OCI-LY3 (cell line): ENCODE data around the gene DEAF1.

Experiments used
- CTCF ChIP-seq: fragments of 200-600, 300-600 bp; sonication (generic); IDR thresholded peaks from 2 replicates; pipeline ENCODE4 v1.5.1; 2014; ENCODE audit warnings: antibody characterized with exemption, low read length, low read depth
- EZH2phosphoT487 ChIP-seq: fragments of 200-600 bp; shearing (Covaris generic); IDR thresholded peaks from 2 replicates; pipeline ENCODE4 v1.6.1; 2018; ENCODE audit warnings: antibody characterized with exemption, mixed run types, low read depth

GRCh38 chr11:624705-625635, 70.1 kb downstream of the DEAF1 start, which contains the start of gene CDHR5:
- TF ChIP-seq CTCF: no peak
- TF ChIP-seq EZH2phosphoT487: no peak
